Suprapubic skin (tissue), 3 donors: ENCODE data around the gene HIVEP1.

Experiments used
- EP300 ChIP-seq: sonication (generic); formaldehyde crosslinking; IDR thresholded peaks from one replicate; pipeline ENCODE4 v1.6.1; 2017; ENCODE audit warnings: antibody characterized with exemption
- POLR2A ChIP-seq, 2 donors: fragments of 450-650 bp; IDR thresholded peaks; one replicate each; pipeline ENCODE4 v1.6.1; 2017; ENCODE audit warnings: antibody characterized with exemption in 2 of 2, mild to moderate bottlenecking in 2 of 2, moderate library complexity in 2 of 2
- TF ChIP-seq, protein P1 (sequence below), 2 donors: fragments of 200-600 bp in 1 of 2; fragments of 450-650 bp in 1 of 2; sonication (generic) in 1 of 2; IDR thresholded peaks; one replicate each; pipeline ENCODE4 v1.5.1; 2016 to 2019; ENCODE audit warnings: antibody characterized with exemption in 2 of 2, mild to moderate bottlenecking in 1 of 2, moderate library complexity in 1 of 2

DNA sequence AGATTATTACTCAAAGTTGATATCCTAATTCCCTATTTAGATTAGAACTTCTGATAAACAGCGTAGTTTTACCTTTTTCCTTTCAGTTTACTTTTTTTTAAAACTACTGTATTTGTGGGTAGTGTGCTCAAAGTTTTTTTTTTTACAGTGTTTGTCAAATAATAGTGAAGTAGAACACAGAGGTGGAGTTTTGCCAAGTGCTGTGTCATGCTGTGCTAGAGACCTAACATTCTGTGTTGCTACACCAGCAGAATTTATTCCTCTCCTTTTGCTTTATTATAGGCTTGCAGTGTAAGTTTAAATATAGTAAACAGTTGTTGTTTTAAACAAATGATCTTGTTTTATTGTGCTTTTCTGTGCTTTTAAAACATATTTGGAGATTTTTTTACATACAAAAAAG lies 125.4 kb downstream of the HIVEP1 start:
- TF ChIP-seq POLR2A (IDR thresholded peaks at IDR 0.05) (no peak), EP300 (no peak)
- TF ChIP-seq, protein P1, sequence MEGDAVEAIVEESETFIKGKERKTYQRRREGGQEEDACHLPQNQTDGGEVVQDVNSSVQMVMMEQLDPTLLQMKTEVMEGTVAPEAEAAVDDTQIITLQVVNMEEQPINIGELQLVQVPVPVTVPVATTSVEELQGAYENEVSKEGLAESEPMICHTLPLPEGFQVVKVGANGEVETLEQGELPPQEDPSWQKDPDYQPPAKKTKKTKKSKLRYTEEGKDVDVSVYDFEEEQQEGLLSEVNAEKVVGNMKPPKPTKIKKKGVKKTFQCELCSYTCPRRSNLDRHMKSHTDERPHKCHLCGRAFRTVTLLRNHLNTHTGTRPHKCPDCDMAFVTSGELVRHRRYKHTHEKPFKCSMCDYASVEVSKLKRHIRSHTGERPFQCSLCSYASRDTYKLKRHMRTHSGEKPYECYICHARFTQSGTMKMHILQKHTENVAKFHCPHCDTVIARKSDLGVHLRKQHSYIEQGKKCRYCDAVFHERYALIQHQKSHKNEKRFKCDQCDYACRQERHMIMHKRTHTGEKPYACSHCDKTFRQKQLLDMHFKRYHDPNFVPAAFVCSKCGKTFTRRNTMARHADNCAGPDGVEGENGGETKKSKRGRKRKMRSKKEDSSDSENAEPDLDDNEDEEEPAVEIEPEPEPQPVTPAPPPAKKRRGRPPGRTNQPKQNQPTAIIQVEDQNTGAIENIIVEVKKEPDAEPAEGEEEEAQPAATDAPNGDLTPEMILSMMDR (IDR thresholded peaks at IDR 0.05) = no peak
